Body of pancreas (tissue), 4 donors: ENCODE measurements around the gene PHF21B.

Experiments used
- POLR2A ChIP-seq, 3 donors: fragments of 450-650 bp; IDR thresholded peaks; one replicate each; pipeline ENCODE4 v1.6.1; 2016; ENCODE audit warnings: antibody characterized with exemption in 3 of 3, mild to moderate bottlenecking in 2 of 3
- TF ChIP-seq, protein P1 (sequence below), 7 experiments: fragments of 450-650 bp in 4 of 7; fragments of 200-600 bp in 3 of 7; sonication (generic) in 3 of 7; IDR thresholded peaks; one replicate each; pipeline ENCODE4 v1.5.1; 2016 to 2019; ENCODE audit warnings: antibody characterized with exemption in 7 of 7

DNA sequence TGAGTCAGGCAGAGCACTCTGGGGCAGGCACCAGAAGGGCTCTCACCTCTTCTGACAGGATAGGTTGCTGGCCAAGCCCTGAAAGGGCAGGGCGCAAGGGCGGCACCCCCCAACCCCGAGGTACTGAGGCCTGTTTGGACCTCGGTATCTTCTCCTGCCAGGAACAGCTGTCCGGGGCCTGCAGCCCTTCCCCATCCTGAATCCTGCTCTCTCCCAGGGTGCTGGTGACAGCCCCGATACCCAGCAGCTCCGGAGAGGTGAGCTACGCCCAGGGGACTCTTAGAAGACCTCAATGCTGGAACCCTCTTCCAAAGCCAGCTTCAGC lies 79.1 kb downstream of the PHF21B start:
- TF ChIP-seq, protein P1, sequence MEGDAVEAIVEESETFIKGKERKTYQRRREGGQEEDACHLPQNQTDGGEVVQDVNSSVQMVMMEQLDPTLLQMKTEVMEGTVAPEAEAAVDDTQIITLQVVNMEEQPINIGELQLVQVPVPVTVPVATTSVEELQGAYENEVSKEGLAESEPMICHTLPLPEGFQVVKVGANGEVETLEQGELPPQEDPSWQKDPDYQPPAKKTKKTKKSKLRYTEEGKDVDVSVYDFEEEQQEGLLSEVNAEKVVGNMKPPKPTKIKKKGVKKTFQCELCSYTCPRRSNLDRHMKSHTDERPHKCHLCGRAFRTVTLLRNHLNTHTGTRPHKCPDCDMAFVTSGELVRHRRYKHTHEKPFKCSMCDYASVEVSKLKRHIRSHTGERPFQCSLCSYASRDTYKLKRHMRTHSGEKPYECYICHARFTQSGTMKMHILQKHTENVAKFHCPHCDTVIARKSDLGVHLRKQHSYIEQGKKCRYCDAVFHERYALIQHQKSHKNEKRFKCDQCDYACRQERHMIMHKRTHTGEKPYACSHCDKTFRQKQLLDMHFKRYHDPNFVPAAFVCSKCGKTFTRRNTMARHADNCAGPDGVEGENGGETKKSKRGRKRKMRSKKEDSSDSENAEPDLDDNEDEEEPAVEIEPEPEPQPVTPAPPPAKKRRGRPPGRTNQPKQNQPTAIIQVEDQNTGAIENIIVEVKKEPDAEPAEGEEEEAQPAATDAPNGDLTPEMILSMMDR (IDR thresholded peaks at IDR 0.05) = no peak
- TF ChIP-seq POLR2A (IDR thresholded peaks at IDR 0.05) = no peak
